NCI-H82 treated with DMSO at 0.1 percent for 48 hours (cell line): ENCODE results near the gene MAP2K5.

Experiments used
- DNase-seq: peaks from one replicate; lab custom pipeline; 2025; ENCODE audit not compliant: unreplicated experiment; lab: John Stamatoyannopoulos, UW

MAP2K5 gene

DNA sequence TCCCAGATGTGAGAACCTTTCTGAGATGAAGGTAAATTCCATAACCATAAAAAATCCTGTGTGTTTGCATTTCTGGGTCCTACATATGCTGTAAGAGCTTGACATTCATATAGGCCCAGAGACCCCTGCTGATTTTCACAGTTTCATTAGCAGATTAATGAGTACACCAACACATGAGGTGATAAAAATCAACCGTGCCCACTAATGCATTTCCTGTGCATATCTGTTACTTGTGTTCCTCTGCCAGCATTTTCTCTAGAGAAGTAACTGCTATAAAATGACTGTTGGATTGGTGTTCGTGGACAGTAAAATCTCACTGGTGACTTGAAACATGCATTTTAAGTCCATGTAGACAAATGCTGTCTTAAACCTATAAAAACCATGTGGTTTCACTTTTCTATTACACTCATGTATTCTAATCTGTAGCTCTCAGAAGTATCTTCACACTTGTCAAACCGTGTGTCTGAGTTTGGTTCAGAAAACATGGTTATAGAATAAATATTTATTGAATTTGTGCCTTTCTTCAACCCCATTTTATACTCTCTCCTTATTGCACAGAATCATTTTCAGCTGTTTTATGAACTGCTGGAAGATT is 14.6 kb downstream of the MAP2K5 start:
- DNase-seq, result no peak

DNA sequence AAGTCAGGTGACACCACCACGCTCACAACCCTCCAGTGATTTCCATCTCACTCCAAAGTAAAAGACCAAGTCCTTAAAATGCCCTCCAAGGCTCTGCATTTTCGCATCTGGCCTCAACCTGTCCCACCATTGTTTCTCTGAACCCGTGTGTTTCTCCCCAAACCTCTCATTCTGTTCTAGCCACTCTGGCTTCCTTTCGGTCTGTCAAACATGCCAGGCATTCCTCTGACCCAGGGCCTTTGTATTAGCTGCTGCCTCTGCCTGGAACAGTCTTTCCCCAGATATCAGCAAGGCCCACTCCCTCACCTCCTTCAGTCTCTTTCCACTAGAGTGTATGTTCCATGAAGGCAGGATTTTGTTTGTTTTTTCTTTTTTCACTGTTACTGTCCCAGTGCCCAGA is 16.0 kb downstream of the MAP2K5 start:
- DNase-seq, result no peak

DNA sequence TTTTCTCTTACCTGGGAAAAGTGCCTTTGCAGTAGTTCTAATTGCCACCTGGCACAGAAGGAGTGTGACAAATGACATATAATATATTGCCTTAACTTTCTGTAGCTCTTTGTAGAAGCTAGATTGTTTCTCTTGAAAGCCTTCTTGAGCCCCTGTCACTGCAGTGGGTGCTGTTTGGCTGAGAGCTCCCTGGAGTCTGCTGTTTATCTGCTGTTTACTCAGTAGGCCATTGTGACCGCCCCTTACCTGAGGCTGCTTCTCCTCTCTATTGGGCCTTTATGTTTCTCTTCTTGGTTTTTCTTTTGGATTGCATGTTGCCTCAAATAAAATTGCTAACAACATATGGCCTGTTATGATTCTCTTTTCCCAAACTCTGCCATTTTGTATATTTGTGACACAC is 16.7 kb downstream of the MAP2K5 start:
- DNase-seq, result no peak

GRCh38 chr15:67559576-67559975 is 17.1 kb downstream of the MAP2K5 start:
- no peak for DNase-seq

GRCh38 chr15:67560320-67560719 is 17.8 kb downstream of the MAP2K5 start:
- no peak for DNase-seq

DNA sequence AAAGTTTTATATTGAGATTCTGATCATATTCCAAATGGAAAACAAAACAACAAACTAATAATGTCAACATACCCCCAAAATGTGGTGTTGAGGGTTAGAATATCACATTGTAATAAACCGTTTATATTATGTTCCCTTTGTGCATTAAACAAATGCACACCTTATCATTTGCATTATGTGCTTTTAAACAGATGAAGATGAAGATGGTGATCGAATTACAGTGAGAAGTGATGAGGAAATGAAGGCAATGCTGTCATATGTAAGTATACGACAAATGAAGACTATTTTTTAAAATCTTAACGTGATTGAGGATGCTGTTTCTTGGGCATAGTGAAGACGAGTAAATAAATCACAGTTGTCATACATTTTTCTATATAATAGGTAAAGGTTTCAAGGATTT is 20.6 kb downstream of the MAP2K5 start:
- DNase-seq, result no peak

DNA sequence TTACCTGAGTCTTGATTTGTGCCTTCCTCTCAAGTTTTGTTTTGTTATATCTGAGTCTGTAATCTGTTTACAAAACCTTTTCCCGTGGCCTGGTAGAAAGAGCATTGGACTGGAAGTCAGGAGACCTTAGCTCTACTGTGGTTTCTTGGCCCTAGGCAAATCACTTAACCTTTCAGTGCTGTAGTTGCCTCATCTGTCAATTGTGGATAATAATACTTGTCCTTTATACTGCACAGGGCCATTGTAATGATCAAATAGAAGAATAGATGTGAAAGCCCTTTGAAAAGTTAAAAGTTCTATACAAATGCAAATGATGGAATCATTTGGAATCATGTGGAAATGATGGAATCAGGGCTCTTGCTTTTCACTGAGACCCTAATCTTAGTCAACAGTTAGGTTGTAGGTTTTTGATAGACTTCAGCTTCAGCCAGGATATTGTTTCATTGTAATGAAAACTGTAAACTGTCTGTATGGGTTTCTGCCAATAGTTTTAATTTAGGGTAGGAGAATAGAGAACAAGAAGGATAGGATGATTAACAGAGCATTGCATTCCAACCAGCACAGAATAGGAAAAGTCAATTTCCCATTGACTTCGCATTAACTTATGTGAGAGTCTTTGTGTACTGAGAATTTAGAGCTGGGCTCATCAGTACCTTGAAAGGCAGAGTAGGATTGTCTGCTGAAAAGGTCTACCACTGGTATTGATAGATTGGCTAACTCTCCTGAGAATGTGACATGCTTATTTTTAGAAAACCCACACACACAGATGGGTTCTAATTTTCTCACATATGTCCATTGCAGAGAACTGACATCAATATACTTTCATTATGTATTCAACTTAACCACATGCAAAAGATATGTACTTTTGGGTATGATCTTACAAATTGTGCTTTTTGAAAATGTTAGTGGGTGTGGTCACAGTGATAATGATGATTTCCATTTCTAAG is 21.8 kb downstream of the MAP2K5 start:
- no peak for DNase-seq

- DNase-seq, result no peak
Observed at GRCh38 chr15:67564968-67565345, 22.5 kb downstream of the MAP2K5 start.

DNA sequence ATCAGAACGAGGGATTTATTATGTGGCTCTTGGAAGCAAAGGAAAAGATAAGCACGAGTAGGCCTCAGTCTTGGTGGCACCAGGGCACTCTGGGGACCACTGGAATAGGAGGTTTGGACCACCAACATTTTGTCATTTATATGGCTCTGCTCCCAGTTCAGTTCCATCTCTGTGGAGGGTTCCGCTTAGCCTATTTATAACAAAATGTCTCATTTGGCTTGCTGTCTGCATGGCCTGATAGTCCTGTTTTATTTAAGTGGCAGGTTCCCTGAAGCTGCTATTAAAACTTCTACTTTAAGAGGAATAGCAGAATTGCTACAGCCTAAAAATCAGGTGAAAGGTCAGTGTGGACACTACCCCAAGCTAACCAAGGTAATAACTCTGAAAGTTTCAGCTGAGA is 27.2 kb downstream of the MAP2K5 start:
- DNase-seq, result no peak

- no peak for DNase-seq
Observed at GRCh38 chr15:67570875-67571647, 28.6 kb downstream of the MAP2K5 start.

DNA sequence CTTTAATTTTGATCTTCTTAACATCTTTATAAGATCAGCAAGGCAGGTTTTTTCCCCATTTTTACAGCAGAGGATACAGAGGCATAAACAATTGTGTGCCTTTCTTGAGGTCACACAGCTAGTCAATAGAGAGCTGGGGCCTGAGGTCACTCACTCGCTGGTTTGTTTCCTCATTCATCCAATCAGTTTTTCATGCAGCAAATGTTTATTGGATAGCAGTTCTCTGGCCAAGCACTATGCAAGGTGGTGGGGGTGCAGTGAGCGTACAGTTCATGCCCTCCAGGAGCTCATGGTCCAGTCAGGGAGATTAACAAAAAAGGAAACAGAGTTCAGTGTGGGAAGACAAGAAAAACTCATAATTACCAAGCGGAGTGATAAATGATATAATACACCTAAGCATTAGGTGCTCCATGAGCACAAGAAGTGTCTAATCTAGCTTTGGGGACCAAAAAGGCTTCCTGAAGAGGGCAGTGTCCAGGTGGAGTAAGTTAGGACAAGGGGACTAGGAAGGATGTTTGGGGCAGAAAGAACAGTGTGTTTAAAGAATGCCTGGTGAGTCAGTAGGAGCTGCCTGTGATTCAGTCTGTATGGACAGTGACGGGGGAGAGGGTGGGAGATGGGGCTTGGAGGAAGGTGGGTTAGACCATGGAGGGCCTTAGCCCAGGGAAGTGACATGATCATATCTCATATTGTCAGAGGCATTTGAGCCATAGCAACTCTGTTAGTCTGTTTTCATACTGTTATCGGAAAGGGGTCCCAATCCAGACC is 29.3 kb downstream of the MAP2K5 start:
- no peak for DNase-seq

DNA sequence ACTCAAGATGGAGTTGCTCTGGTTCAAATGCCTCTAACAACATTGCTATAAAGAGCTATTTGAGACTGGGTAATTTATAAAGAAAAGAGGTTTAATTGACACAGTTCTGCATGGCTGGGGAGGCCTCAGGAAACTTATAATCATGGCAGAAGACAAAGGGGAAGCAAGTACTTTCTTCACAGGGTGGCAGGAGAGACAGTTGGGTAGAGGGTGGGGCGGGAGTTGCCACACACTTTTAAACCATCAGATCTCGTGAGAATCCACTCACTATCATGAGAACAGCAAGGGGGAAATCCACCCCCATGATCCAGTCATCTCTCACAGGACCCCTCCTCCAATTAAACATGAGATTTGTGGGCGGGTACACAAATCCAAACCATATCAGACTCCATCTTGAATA is 30.7 kb downstream of the MAP2K5 start:
- DNase-seq, result no peak

DNA sequence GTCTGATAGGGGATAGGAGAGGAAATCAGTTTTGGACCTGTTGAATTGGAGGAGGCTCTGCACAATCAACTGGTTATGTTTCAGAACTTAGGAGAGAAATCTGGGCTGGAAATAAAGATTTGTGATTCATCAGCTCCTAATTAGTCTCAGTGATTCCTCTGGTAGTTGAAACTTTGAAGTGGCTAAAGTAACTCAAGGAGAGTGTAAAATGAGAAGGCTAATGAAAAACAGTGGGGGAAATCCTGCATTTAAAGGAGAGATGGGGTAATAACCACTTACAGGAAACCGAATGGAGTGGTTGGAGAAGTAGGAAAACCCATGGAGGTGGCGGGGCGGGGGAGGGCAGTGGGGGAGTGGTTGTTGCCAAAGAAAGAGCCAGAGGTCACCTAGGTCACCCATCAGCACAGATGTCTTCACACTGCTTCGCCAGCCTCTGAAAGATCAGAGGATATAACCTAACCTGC is 32.6 kb downstream of the MAP2K5 start:
- DNase-seq, result no peak

GRCh38 chr15:67578020-67578600 is 35.6 kb downstream of the MAP2K5 start:
- DNase-seq, result no peak

DNA sequence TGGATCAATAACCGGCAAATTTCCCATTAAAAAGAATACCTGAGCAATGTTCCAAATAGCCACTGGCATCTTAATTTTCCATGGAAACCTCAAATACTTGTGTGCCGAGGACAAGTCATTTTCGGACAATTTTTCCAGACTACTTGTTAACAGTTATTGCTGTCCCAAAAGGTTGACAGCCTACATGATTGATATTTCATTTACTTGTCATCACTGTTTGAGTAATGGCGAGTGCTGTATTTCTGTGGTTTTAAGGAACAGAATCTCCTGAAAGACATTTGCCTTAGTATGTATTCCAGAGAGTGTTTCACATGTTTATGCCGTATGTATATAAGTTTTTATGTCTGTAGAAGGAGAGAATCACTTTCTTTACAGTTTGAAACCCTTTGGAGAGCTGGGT is 36.7 kb downstream of the MAP2K5 start:
- no peak for DNase-seq

GRCh38 chr15:67579967-67580366 is 37.5 kb downstream of the MAP2K5 start:
- DNase-seq, result no peak

GRCh38 chr15:67584157-67584556 is 41.7 kb downstream of the MAP2K5 start:
- no peak for DNase-seq

- DNase-seq, result no peak
Observed at GRCh38 chr15:67585681-67586080, 43.2 kb downstream of the MAP2K5 start.

- no peak for DNase-seq
Observed at GRCh38 chr15:67587331-67587730, 44.8 kb downstream of the MAP2K5 start.

GRCh38 chr15:67587754-67588153 is 45.3 kb downstream of the MAP2K5 start:
- no peak for DNase-seq

GRCh38 chr15:67590191-67590590 is 47.7 kb downstream of the MAP2K5 start:
- no peak for DNase-seq
